RKO (cell line): ENCODE measurements around the gene SERPINB5.

Experiments used
- DNase-seq: peaks from one replicate; pipeline ENCODE4 v3.0.0-alpha.2; 2016; ENCODE audit warnings: low spot score

SERPINB5 gene

DNA sequence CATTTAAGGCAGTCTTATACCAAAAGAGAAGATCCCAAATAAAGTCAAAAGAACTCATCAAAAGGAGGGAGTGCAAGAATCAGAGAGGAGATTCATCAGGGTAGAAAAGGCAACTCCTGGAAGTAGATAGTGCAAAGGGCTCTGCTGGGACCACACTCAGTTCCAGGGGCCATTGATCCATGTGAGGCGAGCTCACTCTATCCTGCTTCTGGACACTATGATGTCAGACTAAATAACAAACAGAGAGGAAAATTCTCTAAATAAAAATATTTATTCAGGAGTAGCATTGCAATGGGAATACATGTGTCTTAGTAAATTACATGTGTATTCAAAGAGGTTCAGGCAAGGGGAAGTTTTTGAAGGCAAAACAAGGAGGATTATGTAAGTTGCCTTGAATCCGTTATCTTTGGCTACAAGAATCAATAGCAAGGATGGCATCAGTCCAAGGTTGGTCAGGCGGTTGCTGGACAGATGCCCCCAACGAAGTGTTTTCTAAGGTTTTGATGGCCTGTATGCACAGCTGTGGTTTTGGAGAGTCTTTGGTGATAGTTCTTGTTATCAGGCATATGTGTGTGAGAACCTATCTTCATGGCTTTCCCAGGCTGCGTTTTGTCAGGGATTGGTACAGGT, 52.2 kb downstream of the SERPINB5 start:
- DNase-seq: no peak

- no peak for DNase-seq
Observed at GRCh38 chr18:63532471-63532870, 55.7 kb downstream of the SERPINB5 start.

DNA sequence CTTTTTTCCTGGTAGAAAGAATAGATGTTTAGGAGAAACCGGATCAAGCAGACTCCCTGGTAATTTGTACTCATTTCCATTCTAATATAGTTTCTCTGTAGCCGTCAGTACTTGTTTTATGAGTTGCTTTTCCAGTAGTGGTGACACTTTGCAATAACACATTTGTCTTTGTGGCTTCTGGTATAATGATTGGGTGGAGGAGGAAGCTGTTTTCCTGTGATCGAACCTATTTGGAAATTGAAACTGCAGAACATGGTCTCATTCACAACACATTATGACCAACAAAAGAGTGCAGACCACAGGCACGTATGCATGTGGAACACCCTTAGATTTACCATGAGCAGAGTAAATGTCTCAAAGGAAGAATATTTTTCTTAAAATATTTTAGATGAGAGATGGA, 57.9 kb downstream of the SERPINB5 start:
- DNase-seq: no peak

DNA sequence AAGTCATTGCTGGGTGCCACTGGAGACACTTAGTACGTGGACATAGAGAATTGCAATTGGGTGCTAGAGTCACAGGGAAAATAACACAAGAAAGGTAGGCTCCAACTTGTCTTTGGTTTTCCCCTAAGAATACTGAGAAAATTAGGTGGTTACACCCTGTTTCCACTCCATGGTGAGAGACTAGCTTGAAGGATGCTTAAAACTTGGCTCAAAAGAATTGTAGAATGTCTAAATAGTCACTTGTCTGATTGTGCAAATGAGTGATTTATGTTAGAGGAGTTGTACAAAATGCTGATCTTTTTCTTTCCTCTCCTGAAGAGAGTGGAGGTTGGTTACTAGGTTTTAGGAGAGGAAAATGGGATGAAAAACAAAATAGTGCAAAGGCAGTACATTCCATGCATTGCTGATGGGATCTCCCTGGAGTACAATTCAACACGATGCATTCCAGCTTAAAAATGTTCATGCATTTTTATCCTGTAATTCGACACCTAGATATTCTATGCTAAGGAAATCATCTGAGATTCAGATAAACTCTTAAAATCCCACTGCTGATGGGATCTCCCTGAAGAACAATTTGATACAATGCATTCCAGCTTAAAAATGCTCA, 63.2 kb downstream of the SERPINB5 start:
- no peak for DNase-seq

DNA sequence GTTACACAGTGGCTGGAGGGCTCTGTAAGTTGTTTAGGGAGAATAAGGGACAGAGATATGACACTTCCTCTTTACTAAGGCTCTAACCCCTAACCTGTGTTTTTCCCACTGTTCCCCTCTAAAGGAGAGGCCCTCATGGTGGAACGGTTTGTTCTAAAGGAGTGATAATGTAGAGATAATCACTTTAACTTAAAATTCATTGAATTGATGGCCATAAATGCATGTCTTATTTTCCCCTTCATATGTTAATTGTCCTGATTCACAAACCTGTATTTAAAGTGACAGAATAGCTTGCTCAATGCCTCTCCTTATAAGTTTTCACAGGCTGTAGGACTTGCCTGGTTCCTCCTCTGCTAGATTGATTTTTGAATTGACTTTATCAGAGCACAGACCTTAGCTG, 65.3 kb downstream of the SERPINB5 start, which contains the start of gene SERPINB12:
Gene SERPINB12, plus strand, starts transcription at position 301 of the 400 bp plus-strand sequence. CDS start 13,791 bp downstream, outside the sequence.
- DNase-seq: no peak

DNA sequence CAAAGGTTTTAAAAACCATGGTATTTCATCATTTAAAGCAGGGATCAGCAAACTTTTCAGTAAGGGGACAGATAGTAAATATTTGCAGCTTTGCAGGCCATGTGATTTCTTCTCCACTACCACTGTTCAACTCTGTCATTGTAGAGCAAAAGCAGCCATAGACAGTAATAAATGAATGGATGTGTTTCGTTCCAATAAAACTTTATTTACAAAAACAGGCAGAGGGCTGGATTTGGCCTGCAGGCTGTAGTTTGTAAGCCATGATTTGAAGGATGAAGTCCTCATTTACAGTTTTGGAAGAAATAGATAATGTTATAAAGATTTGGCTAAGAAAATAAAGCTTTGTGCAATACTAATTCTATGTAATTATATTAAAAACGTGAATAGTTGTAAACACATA, 67.3 kb downstream of the SERPINB5 start:
- no peak for DNase-seq

DNA sequence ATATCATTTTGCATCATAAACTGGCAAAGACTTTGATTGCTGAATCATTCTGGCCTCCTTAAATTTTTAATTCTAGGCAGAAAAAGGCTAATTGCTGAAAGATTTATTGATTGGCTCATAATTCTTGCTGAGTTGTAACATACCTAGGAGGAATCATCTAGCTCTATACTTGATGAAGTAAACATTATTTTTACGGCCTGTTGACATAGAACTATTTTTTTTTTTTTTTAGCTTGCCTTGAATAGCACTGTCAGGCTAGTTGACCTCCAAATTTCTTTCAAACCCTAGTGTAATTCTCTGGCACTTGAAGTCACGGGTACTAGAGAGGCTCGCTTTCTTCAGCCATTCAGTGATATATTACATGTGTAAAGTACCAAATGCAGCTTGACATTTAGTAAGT, 68.2 kb downstream of the SERPINB5 start:
- DNase-seq: no peak

GRCh38 chr18:63550068-63550467, 73.3 kb downstream of the SERPINB5 start:
- no peak for DNase-seq

DNA sequence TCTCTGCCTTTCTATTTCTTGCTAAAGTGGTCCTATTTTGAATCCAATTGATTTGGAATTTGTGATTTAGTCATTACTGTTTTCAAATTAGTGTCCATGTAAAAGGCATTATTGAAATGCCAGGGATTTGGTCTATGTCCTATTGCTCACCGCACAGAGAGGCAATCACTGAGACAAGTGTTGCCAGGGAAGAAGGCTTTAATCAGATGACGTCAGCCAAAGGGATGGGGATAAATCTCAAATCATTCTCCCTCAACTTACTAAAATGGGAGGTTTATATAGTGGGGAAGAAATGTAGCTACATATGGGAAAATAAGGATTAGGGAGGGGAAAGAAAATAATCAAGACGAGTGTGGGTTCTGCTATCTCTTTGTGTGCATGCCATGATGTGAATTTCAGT, 75.0 kb downstream of the SERPINB5 start:
- no peak for DNase-seq

GRCh38 chr18:63552581-63552980, 75.8 kb downstream of the SERPINB5 start:
- no peak for DNase-seq

GRCh38 chr18:63553081-63553480, 76.3 kb downstream of the SERPINB5 start:
- DNase-seq: no peak
